Measurements from ENCODE around the gene PRKAA1.
"Not testable (repeated sequence)": the region's sequence is repeated elsewhere in the genome, so short reads cannot be mapped to it uniquely, and the experiment has no call there.

Gene PRKAA1

GRCh38 chr5:40716590-40716989, 81.6 kb downstream of the PRKAA1 start:
- Histone ChIP-seq H3K27ac (no peak overlapping the region), H3K36me3 (ENCODE audit: insufficient read depth, low read length) (peaks cover 31% of the 10 kb centered on the region), H3K9ac (ENCODE audit: insufficient read length) (no peak overlapping the region), H3K4me3 (no peak overlapping the region), H3K9me3 (ENCODE audit: low read depth, low read length) (0 out of 2 replicates have a peak, but pooled peaks cover 5% of the 10 kb centered on the region)
- TF ChIP-seq FOXP2 (optimal IDR thresholded peaks at IDR 0.05; ENCODE audit: control extremely low read depth, extremely low read length, insufficient read depth) (no peak), POLR2AphosphoS5 (IDR thresholded peaks at IDR 0.05; ENCODE audit: borderline replicate concordance, low read depth, low read length) (no peak), EZH2 (IDR thresholded peaks at IDR 0.05) (no peak)
- no peak for DNase-seq (ENCODE audit: low read depth, low spot score)

GRCh38 chr5:40716000-40716399, 82.2 kb downstream of the PRKAA1 start:
- DNase-seq (ENCODE audit: low read depth, low spot score) = no peak
- TF ChIP-seq FOXP2 (optimal IDR thresholded peaks at IDR 0.05; ENCODE audit: control extremely low read depth, extremely low read length, insufficient read depth) = no peak
- no peak for TF ChIP-seq POLR2AphosphoS5 (IDR thresholded peaks at IDR 0.05; ENCODE audit: borderline replicate concordance, low read depth, low read length)
- TF ChIP-seq EZH2 (IDR thresholded peaks at IDR 0.05) = no peak
- Histone ChIP-seq H3K9ac (ENCODE audit: insufficient read length) (no peak overlapping the region), H3K36me3 (ENCODE audit: insufficient read depth, low read length) (peaks cover 30% of the 10 kb centered on the region), H3K4me3 (no peak overlapping the region), H3K9me3 (ENCODE audit: low read depth, low read length) (0 out of 2 replicates have a peak, but pooled peaks cover 5% of the 10 kb centered on the region), H3K27ac (no peak overlapping the region)

- TF ChIP-seq EZH2 (IDR thresholded peaks at IDR 0.05) = no peak
- no peak for TF ChIP-seq FOXP2 (optimal IDR thresholded peaks at IDR 0.05; ENCODE audit: control extremely low read depth, extremely low read length, insufficient read depth)
- TF ChIP-seq POLR2AphosphoS5 (IDR thresholded peaks at IDR 0.05; ENCODE audit: borderline replicate concordance, low read depth, low read length) = no peak
- H3K9ac ChIP-seq (ENCODE audit: insufficient read length) = no peak overlapping the region
- H3K4me3 ChIP-seq = no peak overlapping the region
- H3K9me3 ChIP-seq (ENCODE audit: low read depth, low read length) = no peaks in the 10 kb centered on the region
- H3K36me3 ChIP-seq (ENCODE audit: insufficient read depth, low read length) = peaks cover 17% of the 10 kb centered on the region; the same call in 1 of the 2 replicates
- DNase-seq (ENCODE audit: low read depth, low spot score) = no peak
- H3K27ac ChIP-seq = no peak overlapping the region
Measured at GRCh38 chr5:40714001-40714400, 84.2 kb downstream of the PRKAA1 start.

DNA sequence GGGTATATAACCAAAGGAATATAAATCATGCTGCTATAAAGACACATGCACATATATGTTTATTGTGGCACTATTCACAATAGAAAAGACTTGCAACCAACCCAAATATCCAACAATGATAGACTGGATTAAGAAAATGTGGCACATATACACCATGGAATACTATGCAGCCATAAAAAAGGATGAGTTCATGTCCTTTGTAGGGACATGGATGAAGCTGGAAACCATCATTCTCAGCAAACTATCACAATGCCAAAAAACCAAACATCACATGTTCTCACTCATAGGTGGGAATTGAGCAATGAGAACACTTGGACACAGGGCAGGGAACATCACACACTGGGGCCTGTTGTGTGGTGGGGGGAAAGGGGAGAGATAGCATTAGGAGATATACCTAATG, 87.6 kb downstream of the PRKAA1 start:
- not testable (repeated sequence) for H3K4me3 ChIP-seq; H3K27ac ChIP-seq; H3K9ac ChIP-seq (ENCODE audit: insufficient read length); DNase-seq (ENCODE audit: low read depth, low spot score); H3K9me3 ChIP-seq (ENCODE audit: low read depth, low read length)
- peaks cover 11% of the 10 kb centered on the region for H3K36me3 ChIP-seq (ENCODE audit: insufficient read depth, low read length)
